Measurements from ENCODE around the gene GPR37L1.
A peak's percentile ranks its signal among the peaks of the same experiment; 100 is the strongest.
"Not testable (repeated sequence)": the region's sequence is repeated elsewhere in the genome, so short reads cannot be mapped to it uniquely, and the experiment has no call there.

GPR37L1 gene

DNA sequence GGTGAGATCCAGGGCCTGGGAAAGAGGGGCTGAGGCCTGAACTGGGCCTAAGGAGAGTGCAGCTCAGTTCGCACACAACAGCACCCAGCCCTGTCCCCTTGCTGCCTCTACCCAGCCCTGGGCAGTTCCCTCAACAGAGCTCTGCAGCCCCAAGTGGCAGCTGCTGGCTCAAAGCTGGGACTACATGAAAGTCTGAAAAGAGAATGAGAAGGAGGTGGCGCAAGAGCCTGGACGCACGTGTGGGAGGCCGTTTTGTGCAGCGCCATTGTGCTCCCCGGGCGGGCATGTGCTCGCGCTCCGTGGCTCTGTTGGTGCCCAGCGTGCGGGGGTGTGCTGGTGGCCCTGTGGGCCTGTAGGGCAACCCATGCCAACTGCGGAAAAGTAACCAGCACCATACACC is 10.3 kb downstream of the GPR37L1 start:
- DNase-seq (ENCODE audit: low spot score) = no peak
- no peak for FAIRE-seq

DNA sequence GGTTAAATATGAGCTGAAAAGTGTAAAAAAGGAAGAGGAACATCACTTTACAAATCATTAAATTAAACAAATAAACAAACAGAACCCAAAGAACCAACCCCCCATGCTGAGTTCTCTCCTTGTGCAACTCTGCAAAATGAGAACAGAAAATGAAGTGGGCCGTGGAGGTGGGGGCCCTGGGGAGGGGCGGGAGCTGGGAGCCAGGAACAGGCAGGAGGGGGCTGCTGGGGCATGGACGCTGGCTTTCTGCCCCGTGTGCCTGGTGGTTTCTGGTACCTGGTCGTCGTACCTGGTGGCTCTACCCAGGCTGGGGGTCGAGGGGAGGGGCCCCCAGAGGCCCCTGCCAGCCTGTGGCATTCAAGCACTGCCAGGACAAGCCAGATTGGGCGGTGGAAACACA is 10.8 kb downstream of the GPR37L1 start:
- FAIRE-seq (no peak), DNase-seq (ENCODE audit: low spot score) (no peak)

DNA sequence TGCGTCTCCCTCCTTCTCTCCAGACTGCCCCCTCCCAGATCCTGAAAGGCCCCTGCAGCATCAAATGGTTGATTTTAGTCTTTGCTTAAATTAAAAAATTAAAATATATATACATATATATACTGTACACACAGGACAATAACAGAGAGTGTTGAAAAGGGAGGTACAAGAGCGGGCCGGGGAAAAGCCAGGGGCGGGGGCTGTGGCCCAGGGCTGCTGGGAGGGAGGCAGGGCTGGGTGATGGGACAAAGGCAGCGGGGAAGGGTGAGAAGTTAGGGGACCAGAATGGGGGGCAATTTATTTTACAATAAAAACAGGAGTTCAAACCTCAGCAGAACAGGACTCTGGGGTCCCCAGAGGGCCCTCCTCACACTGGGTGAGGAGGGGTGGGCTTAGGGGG is 11.3 kb downstream of the GPR37L1 start:
- FAIRE-seq (no peak), DNase-seq (ENCODE audit: low spot score) (no peak)

DNA sequence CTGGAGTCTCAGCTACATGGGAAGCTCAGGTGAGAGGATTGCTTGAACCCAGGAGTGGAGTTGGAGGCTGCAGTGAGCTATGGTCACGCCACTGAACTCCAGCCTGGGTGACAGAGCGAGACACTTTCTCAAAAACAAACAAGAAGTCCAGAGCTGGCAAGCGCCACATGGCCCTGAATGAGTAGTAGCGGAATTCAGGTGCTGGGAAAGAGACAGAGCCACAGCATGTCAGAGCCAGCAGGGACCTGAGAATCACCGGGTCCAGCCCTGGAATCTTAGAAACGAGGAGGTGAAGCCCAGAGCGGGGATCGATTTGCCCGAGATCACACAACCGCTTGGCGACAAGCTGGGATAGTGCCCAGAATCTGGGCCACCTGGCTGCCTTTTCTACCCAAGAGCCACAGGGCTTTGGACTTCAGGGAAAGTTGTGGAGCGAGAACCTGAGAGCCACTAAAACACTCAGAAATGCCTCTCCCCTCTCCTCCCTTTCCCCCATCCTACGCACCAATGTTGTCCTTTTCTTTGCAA is 12.0 kb downstream of the GPR37L1 start:
- FAIRE-seq (no peak), DNase-seq (ENCODE audit: low spot score) (no peak)

DNA sequence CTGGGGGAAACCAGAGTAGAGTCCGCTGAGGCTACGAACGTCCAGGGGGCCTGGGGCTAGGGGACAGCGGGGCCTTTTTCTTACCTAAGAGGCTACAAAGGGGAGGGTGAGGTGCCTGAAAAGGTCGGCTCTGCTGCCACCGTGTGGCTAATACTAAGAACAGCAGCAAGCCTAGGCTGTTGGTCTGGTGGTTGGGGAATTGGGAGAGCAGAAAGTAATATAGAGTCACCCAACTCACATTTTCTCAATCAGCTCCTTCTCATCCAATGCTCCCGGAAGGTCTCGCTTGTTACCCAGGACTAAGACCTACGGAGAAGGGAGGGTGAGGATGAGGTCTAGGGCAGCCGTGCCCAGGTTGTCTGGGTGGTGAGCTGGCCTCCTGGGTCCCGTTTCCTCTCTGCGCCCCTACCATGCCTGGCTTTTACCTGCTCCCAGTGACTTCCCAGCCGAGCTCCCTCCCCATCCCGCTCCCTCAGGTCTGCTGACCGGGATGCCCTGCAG is 12.6 kb downstream of the GPR37L1 start:
- DNase-seq (ENCODE audit: low spot score) = peak; percentile 57
- FAIRE-seq = no peak

DNA sequence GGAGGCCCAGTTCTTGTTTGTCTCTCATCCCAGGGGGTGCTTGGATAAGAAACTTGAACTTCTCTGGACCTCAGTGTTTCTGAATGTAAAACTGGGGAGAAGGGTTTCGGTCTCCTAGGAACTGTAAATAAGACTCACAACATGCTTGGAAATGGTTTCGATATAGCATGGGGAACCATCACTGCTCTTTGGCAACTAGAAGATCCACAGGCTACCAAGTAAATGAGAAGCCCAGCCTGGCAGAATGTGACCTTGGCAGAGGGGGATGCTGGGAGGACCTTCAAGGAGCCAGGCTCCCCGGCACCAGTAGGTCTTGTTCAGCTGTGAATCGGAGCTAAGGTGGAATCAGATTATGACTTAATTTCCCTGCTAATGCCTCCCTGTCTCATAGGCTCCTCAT is 18.1 kb downstream of the GPR37L1 start:
- FAIRE-seq (no peak), DNase-seq (ENCODE audit: low spot score) (no peak)

DNA sequence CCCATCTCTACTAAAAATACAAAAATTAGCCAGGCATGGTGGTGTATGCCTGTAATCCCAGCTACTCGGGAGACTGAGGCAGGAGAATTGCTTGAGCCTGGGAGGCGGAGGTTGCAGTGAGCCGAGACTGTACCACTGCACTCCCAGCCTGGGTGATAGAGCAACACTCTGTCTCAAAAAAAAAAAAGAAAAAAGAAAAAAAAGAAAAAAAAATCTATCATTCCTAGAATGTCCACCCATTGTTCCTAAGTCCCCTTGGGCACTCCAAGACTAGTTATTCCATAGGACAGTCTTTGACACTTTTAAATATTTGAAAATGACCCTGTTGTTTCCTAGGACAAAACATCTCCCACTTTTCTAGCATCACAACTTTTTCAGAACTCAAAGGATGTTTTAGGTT is 18.8 kb downstream of the GPR37L1 start:
- not testable (repeated sequence) for DNase-seq (ENCODE audit: low spot score); FAIRE-seq

- FAIRE-seq (no peak), DNase-seq (ENCODE audit: low spot score) (no peak)
Measured at GRCh38 chr1:202143011-202143767, 20.5 kb downstream of the GPR37L1 start.

DNA sequence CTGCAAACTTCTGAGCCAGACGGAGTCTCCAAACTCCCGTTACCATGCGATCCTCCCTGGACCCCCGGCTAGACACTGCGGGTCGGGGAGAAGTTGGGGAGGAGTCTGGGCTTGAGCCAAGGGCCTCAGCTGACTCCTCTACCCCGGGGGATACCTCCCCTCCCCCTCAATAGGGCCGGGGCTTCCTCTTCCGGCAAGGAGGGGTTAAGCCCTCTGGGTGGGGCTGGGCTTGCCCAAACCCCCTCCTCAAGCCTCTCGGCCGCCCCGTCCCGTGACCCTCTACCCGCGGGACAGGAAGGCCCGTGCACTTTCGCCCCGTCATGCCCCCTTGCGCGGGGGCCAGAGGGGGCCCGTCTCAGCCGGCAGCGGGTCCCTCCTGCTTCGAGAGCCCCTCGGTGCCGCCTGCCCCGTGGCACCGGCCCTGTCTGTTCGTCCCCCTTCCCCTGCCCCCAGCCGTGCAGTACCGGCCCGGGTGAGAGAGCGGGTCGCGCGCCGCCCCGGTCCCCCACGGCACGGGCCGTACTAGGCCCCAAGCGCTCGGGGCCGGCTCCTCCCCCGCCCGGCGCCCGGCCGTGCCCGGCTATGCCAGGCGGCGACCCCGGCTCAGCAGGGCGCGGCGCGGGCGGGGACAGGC is 21.2 kb downstream of the GPR37L1 start:
- DNase-seq (ENCODE audit: low spot score) = no peak
- FAIRE-seq = no peak

DNA sequence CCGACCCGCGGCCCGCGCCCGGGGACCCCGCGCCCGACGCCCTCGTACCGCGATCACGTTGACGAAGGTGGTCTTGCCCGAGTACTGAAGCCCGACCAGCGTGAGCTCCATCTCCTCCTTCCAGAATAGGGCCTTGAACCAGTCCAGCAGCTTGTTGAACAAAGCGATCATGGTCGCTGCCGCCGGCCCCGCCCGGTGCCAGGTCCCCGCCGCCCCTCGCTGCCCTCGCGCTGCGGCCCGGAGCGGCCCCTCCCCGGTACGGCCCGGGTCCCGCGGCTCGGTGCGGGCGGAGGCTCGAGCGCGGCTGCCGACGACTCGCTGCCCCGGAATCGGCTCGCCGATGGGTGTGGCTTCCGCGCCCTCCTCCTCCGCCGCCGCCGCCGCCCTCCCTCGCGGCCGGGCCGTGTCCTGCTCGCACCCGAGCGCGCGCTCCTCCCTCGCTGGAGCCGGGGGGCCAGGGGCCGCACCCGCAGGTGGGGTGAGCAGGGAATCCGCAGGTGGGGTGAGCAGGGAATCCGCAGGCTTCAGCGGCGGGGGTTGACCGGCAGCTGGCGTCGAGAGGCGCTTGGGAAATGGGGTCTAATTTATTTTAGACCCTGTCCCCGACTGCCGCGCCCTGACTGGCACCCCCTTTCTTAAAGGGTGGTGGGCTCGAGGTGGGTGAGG is 21.8 kb downstream of the GPR37L1 start, which contains the start of gene ARL8A:
ARL8A (minus strand) TSS at position 336 of the 666 bp plus-strand sequence; CDS start at position 171, 165 bp downstream.
- no peak for FAIRE-seq
- DNase-seq (ENCODE audit: low spot score) = no peak

GRCh38 chr1:202145068-202145743 is 22.5 kb downstream of the GPR37L1 start:
- DNase-seq (ENCODE audit: low spot score) = no peak
- FAIRE-seq = no peak

DNA sequence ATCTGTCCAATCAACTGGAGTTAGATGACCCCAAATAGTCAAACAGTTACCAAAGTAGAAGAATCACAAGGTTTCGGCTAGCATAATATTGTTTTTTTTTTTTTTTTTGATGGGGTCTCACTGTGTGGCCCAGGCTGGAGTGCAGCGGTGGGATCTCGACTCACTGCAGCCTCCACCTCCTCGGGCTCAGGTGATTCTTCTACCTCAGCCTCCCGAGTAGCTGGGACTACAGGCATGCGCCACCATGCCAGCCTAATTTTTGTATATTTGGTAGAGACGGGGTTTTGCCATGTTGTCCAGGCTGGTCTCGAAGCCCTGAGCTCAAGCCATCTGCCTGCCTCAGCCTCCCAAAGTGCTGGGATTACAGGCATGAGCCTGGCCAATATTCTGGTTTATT is 23.0 kb downstream of the GPR37L1 start:
- not testable (repeated sequence) for FAIRE-seq; DNase-seq (ENCODE audit: low spot score)

DNA sequence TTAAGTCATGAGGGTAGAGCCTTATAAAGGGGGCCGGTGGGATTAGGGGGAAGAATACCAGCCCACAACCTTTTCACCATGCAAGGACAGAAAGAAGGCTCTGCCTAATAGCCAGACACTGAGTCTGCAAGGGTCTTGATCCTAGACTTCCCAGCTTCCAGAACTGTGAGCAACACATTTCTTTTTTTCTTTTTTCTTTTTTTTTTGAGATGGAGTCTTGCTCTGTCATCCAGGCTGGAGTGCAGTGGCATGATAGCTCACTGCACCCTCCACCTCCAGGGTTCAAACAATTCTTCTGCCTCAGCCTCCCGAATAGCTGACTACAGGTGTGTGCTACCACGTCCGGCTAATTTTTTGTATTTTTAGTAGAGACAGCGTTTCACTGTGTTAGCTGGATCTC is 23.6 kb downstream of the GPR37L1 start:
- DNase-seq (ENCODE audit: low spot score) (no peak), FAIRE-seq (no peak)

- FAIRE-seq (no peak), DNase-seq (ENCODE audit: low spot score) (no peak)
Measured at GRCh38 chr1:202146993-202147392, 24.3 kb downstream of the GPR37L1 start.

GRCh38 chr1:202148391-202148790 is 25.7 kb downstream of the GPR37L1 start:
- FAIRE-seq (no peak), DNase-seq (ENCODE audit: low spot score) (no peak)

GRCh38 chr1:202149566-202149965 is 26.8 kb downstream of the GPR37L1 start:
- DNase-seq (ENCODE audit: low spot score) (no peak), FAIRE-seq (no peak)

DNA sequence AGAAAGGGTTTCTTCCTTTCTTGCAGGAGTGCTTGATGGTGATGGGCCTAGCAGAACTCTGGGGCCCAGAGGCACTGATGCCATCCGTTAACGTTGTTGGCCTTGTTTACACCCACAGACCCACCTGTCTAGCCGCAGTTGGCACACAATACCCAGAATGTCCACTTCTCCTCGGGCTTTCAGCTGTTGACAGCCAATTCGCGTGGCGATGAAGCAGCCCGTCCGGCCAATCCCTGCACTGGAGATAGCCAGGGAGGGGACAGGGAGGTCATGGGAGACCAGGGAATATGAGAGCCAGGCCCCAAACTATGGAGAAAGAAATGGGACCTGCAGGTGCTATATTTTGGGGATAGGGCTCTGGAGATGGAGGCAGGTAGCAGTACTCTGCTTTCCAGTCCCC is 27.5 kb downstream of the GPR37L1 start:
- DNase-seq (ENCODE audit: low spot score) = no peak
- no peak for FAIRE-seq

DNA sequence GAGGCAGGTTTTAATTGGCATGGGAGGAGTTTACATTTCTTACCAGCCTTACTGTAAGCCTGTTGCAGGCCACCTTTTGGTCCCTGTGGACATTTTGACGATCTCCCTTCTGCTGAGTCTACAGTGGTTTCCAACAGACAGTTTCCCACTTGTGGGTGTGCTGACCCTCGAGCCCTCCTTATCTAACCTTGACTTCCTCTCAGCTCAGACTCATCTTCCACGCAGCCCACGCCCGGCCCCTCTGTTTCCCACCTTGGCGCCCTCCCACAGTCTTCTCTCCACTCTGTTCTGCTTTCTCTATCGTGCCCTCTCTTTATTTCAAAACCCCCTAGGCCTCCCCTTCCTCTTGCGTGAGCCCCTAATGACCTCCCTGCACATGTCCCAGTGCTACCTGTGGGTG is 27.9 kb downstream of the GPR37L1 start:
- DNase-seq (ENCODE audit: low spot score) = no peak
- FAIRE-seq = no peak

GRCh38 chr1:202151045-202151444 is 28.3 kb downstream of the GPR37L1 start:
- FAIRE-seq = no peak
- DNase-seq (ENCODE audit: low spot score) = no peak

DNA sequence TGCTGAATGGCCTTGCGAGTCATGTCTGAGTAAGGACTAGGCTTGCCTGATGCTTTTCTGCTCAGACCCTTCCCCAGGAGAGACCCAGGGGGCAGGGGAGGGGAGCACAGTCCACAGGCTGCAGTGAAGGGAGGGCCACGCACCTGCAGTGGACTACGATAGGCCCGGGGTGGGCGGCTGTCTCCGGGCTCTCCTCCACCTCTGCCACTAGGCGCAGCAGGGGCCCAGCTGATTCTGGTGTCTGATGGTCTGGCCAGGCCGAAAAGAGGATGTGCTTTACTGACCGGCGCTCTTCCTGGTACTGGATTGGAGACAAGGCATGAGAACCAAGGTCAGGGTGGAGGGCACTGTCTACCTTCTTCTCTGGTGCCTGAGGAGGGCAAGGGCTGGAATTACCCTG is 29.7 kb downstream of the GPR37L1 start:
- FAIRE-seq = no peak
- DNase-seq (ENCODE audit: low spot score) = no peak

- DNase-seq (ENCODE audit: low spot score) (no peak), FAIRE-seq (no peak)
Measured at GRCh38 chr1:202153284-202153683, 30.6 kb downstream of the GPR37L1 start.

Data from RCC 7860 (cell line).